GM06990 (cell line): ENCODE data around the gene SRPX.

Experiments
- DNase-seq: peaks from one replicate; pipeline ENCODE4 v3.0.0-alpha.2; 2011; ENCODE audit not compliant: insufficient read length; ENCODE audit errors: extremely low read depth
- H3K27me3 ChIP-seq: replicated peaks from 2 replicates; pipeline ENCODE4 v1.6.0; 2011; ENCODE audit warnings: low read length; ENCODE audit not compliant: control insufficient read depth, insufficient read depth
- H3K36me3 ChIP-seq: 2 replicates; pipeline ENCODE4 v1.5.1; 2011; ENCODE audit warnings: low read length; ENCODE audit not compliant: control insufficient read depth, insufficient read depth
- H3K4me3 ChIP-seq: replicated peaks from 2 replicates; pipeline ENCODE4 v1.5.1; 2011; ENCODE audit warnings: low read depth, mild to moderate bottlenecking, control low read depth, low read length
- TF ChIP-seq, protein P1 (sequence below): IDR thresholded peaks from 2 replicates; pipeline ENCODE4 v1.5.1; 2011; ENCODE audit warnings: low read length, control low read depth, mild to moderate bottlenecking, inconsistent platforms; ENCODE audit not compliant: insufficient read depth, poor library complexity, severe bottlenecking

The SRPX gene

DNA sequence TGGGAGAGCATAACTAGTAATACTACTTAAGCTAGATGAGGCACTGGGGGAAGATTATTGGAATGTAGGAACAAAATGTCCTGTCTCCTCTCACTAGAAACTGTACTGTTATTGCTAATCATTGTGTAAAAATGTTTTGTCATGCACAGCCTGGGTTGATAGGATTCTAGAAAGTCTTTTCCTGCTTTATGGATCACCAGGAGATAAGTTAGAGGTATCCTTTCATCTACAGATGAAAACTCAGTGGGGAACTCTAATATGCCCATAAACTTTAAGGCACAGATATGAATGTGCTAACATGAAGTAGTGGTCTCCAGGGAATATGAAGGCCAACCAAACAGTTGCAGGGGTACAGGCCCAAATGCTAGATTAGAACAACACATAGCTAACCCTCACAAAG is 57.5 kb downstream of the SRPX start:
- no peaks in the 10 kb centered on the region for H3K36me3 ChIP-seq
- TF ChIP-seq, protein P1, sequence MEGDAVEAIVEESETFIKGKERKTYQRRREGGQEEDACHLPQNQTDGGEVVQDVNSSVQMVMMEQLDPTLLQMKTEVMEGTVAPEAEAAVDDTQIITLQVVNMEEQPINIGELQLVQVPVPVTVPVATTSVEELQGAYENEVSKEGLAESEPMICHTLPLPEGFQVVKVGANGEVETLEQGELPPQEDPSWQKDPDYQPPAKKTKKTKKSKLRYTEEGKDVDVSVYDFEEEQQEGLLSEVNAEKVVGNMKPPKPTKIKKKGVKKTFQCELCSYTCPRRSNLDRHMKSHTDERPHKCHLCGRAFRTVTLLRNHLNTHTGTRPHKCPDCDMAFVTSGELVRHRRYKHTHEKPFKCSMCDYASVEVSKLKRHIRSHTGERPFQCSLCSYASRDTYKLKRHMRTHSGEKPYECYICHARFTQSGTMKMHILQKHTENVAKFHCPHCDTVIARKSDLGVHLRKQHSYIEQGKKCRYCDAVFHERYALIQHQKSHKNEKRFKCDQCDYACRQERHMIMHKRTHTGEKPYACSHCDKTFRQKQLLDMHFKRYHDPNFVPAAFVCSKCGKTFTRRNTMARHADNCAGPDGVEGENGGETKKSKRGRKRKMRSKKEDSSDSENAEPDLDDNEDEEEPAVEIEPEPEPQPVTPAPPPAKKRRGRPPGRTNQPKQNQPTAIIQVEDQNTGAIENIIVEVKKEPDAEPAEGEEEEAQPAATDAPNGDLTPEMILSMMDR: no peak
- H3K27me3 ChIP-seq: no peaks in the 10 kb centered on the region
- H3K4me3 ChIP-seq: no peak overlapping the region
- no peak for DNase-seq

GRCh38 chrX:38156838-38157237 is 63.8 kb downstream of the SRPX start:
- no peak overlapping the region for H3K4me3 ChIP-seq

GRCh38 chrX:38154818-38155217 is 65.9 kb downstream of the SRPX start:
- Histone ChIP-seq H3K27me3 (no peaks in the 10 kb centered on the region), H3K36me3 (no peaks in the 10 kb centered on the region), H3K4me3 (no peak overlapping the region)
- TF ChIP-seq, protein P1: no peak
- no peak for DNase-seq

More at GRCh38 chrX:38156838-38157237, 63.8 kb downstream of the SRPX start:
- TF ChIP-seq, protein P1: no peak
- H3K36me3 ChIP-seq: no peaks in the 10 kb centered on the region
- no peak for DNase-seq
- no peaks in the 10 kb centered on the region for H3K27me3 ChIP-seq

GRCh38 chrX:38154340-38154739 is 66.3 kb downstream of the SRPX start:
- Histone ChIP-seq H3K4me3 (no peak overlapping the region), H3K27me3 (no peaks in the 10 kb centered on the region), H3K36me3 (no peaks in the 10 kb centered on the region)
- TF ChIP-seq, protein P1: no peak
- no peak for DNase-seq

DNA sequence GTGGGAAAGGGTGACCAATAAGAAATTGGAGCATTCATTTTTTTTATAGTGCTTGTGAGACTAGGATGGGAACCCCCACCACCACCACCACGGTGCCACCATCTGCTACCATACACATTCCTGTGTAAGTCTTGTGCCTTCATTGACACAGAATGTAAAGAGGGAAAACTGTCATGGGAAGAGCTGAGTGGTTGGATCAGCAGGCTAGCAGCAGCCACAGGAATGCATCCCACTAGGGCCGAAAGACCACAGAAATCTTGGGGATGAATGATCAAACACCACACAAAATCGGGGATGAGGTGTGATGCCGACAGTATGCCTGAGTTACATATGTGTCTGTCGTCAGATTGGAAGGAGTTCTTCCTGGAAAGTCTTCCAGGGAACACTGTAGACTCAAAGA is 69.2 kb downstream of the SRPX start:
- H3K27me3 ChIP-seq: no peaks in the 10 kb centered on the region
- TF ChIP-seq, protein P1: no peak
- no peak for DNase-seq
- H3K36me3 ChIP-seq: no peaks in the 10 kb centered on the region
- no peak overlapping the region for H3K4me3 ChIP-seq

DNA sequence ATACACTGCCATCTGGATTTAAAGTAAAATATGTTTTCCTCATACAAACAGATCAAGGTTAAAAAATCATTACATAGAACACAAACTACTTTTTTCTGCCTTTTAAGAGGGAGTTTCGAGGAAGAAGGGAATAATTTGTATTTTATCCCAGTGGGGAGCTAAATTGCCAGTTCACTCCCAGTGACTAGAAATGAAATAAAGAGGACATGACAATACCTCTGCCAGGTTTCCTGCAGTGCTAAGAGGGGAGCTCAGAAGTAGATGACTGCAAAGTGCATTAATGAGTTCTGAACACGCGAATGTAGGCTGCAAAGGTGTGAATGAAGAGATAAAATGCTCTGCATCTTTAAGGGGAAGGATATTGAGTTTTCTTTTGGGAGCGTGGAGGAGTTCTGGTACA is 69.7 kb downstream of the SRPX start:
- DNase-seq: no peak
- Histone ChIP-seq H3K36me3 (no peaks in the 10 kb centered on the region), H3K4me3 (no peak overlapping the region), H3K27me3 (no peaks in the 10 kb centered on the region)
- TF ChIP-seq, protein P1: no peak
